ENCODE measurements around the gene AFMID. TPM values are rescaled to one million over a fixed set of nuclear protein-coding genes. Genes with fewer than 3 reads are reported as not detected.
"Not testable (repeated sequence)": the region's sequence is repeated elsewhere in the genome, so short reads cannot be mapped to it uniquely, and the experiment has no call there.

The AFMID gene
- 10 to 100 TPM; 18.8 to 44.0 TPM for total RNA-seq

DNA sequence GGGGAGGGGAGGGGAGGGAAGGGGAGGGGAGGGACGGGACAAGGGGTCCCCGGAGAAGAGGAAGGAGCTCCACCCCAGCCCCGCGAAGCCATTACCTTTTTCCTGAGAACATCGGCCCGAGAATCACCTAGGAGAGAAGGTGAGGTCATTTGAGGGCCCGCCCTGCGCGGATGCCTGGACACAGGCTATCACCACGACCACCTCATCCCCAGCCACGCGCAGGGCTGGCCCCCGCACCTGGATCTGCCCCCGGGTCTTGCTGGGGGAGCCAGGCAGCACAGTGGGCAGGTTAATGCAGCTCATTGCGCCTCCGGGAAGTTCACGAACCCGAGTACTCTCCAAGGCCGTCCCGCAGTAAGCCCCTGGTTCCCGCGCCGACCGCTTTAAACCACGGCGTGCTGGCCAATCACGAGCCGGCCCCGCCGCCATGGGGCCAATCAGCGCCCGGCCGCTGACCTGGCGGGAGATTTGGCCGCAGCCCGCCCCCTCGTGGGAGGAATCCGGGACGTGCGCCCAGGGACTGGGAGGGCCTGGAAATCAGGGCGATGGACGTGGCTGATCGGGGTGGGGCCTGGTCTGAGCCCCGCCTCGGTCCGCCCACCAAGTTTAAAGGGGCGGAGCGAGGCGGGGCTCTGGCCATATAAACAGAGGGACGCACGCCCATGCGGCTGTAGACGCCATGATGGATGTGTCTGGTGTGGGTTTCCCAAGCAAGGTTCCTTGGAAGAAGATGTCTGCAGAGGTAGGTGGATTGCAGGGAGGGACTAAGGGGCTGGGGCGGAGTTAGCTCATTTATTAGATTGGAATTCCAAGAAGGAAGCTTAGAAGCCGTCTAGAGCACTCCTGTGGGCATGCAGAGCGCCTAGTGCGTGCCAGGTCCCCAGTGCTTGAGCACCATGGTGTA lies at the start of gene AFMID, which contains the start of gene TK1:
AFMID (plus strand) TSS at position 671 of the 904 bp plus-strand sequence; CDS start at position 680, 9 bp downstream.
TK1 (minus strand) TSS at position 361 of the 904 bp plus-strand sequence; CDS start at position 303, 58 bp downstream.
- H3K4me1 ChIP-seq (ENCODE audit: control insufficient read depth in 1 of 2, low read depth in 2 of 2): peaks cover 17 to 47% of the 10 kb centered on the region in 2 donors
- TF ChIP-seq CTCF (IDR thresholded peaks at IDR 0.05): peak; percentile 83
- peak within 1 kb of the TSS; percentile 73 for H3K4me3 ChIP-seq
- ATAC-seq (ENCODE audit: insufficient number of reproducible peaks, low FRiP score, low read depth) (peak; percentile 95), DNase-seq (ENCODE audit: low spot score) (peak; percentile 80)
- no peaks in the 10 kb centered on the region for H3K27me3 ChIP-seq (replicated peaks; ENCODE audit: insufficient read depth)
- peaks cover 5% of the 10 kb centered on the region for H3K36me3 ChIP-seq
- peak within 1 kb of the TSS in 1 of 2 donors; percentile 14 for H3K27ac ChIP-seq
- no peaks in the 10 kb centered on the region for H3K9me3 ChIP-seq

DNA sequence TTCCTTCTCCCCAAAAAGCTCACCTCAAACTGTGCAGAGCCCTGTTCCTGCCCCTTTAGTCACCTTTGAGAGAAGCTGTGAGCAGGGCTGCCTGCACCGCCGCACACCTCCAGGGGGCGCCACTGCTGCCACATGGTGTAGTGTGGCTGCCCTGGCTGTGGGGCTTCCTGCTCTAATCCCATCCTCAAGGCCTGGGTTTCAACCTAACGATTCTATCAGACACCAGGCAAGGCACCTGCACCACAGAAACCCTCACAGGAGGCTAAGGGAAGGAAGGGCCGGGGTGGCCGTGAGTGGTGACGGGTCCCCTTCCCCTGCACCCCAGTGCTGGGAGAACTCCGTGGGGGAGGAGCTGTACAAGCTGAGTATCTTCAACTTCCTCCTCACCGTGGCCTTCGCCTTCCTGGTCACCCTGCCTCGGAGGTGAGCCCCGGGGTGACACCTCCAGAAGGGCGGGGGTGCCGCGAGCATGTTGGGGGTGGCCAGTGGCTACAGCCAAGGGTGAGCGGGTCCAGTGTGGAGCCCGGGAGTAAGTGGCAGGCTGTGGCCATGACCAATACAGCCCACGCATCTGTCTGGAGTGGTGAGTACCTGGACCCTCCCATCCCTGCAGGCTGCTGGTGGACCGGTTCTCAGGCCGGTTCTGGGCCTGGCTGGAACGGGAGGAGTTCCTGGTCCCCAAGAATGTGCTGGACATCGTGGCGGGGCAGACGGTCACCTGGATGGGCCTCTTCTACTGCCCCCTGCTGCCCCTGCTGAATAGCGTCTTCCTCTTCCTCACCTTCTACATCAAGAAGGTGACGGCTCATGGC lies 49.6 kb upstream of the AFMID start:
- Histone ChIP-seq H3K4me3 (no peak overlapping the region), H3K27me3 (replicated peaks; ENCODE audit: insufficient read depth) (no peaks in the 10 kb centered on the region), H3K4me1 (ENCODE audit: control insufficient read depth in 1 of 2, low read depth in 2 of 2) (peaks cover 0 to 3% of the 10 kb centered on the region in 2 donors), H3K27ac (no peak overlapping the region), H3K9me3 (no peaks in the 10 kb centered on the region), H3K36me3 (no peaks in the 10 kb centered on the region)
- no peak for TF ChIP-seq CTCF (IDR thresholded peaks at IDR 0.05)
- DNase-seq (ENCODE audit: low spot score) (no peak), ATAC-seq (ENCODE audit: insufficient number of reproducible peaks, low FRiP score, low read depth) (no peak)

DNA sequence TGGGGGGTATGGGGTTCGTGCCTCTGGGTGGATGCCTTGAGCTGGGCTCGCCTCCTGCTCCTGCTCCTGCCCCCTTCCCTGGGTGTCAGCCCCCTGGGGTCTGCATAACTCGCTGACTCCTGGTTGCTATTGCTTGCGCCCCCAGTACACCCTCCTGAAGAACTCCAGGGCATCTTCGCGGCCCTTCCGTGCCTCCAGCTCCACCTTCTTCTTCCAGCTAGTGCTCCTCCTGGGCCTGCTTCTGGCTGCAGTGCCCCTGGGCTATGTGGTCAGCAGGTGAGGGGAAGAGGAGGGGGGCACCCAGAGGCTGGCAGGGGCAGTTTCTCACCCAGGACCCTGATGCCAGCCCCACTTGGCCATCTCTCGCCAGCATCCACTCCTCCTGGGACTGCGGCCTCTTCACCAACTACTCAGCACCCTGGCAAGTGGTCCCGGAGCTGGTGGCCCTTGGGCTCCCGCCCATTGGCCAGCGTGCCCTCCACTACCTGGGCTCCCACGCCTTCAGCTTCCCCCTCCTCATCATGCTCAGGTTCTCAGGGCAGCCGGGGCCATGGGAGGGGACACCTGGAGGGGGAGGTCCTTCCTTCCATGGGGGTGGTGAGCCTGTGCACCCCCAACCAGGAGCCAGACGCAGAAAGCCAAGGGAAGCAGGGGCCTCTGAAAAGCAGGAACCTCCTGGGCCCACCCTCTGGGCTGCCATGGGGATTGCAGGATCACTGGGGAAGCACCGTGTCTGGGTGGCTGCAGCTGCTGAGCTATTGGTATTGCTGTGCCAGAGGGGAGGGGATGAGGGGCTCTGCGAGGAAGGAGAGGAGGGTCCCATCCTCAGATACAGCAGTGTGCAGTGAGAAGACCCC lies 48.7 kb upstream of the AFMID start:
- Histone ChIP-seq H3K27ac (no peak overlapping the region), H3K4me3 (no peak overlapping the region), H3K9me3 (no peaks in the 10 kb centered on the region), H3K27me3 (replicated peaks; ENCODE audit: insufficient read depth) (no peaks in the 10 kb centered on the region), H3K36me3 (no peaks in the 10 kb centered on the region), H3K4me1 (ENCODE audit: control insufficient read depth in 1 of 2, low read depth in 2 of 2) (no peaks in the 10 kb centered on the region)
- TF ChIP-seq CTCF (IDR thresholded peaks at IDR 0.05): no peak
- DNase-seq (ENCODE audit: low spot score) (no peak), ATAC-seq (ENCODE audit: insufficient number of reproducible peaks, low FRiP score, low read depth) (no peak)

- not testable (repeated sequence) for H3K27me3 ChIP-seq (replicated peaks; ENCODE audit: insufficient read depth); H3K36me3 ChIP-seq; H3K9me3 ChIP-seq; ATAC-seq (ENCODE audit: insufficient number of reproducible peaks, low FRiP score, low read depth); H3K4me3 ChIP-seq; H3K27ac ChIP-seq; DNase-seq (ENCODE audit: low spot score)
- peaks cover 9 to 12% of the 10 kb centered on the region in 2 donors for H3K4me1 ChIP-seq (ENCODE audit: control insufficient read depth in 1 of 2, low read depth in 2 of 2)
Measured at GRCh38 chr17:78139861-78140168, 47.3 kb upstream of the AFMID start.
